ENCODE measurements around the gene SAMM50.

DNA sequence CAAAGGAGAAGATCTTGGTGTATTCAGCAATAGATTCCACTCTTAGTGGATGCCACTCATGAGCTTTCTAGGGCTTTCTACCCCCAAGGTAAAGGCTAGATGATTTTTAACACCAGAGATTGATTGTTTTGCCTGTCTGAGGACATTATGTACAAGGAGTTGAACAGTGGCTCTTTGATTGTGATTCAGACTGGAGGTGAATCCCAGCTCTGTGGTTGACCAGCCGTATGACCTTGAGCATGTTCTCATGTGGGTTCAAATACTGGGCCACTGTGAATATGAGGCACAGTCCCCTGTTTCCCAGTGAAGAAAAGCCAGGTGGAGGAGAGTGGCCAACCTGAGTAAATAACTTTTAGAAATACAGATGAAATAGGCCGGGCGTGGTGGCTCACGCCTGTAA lies 44.9 kb downstream of the SAMM50 start:
- TF ChIP-seq POLR2A (IDR thresholded peaks at IDR 0.05; ENCODE audit: low read depth, low read length) = no peak
- TF ChIP-seq TAF1 (IDR thresholded peaks at IDR 0.05; ENCODE audit: borderline replicate concordance, low read depth, low read length) = no peak
- no peak for TF ChIP-seq POLR2AphosphoS5 (IDR thresholded peaks at IDR 0.05; ENCODE audit: low read depth, low read length)
